ENCODE measurements around the gene PPP1R7.

DNA sequence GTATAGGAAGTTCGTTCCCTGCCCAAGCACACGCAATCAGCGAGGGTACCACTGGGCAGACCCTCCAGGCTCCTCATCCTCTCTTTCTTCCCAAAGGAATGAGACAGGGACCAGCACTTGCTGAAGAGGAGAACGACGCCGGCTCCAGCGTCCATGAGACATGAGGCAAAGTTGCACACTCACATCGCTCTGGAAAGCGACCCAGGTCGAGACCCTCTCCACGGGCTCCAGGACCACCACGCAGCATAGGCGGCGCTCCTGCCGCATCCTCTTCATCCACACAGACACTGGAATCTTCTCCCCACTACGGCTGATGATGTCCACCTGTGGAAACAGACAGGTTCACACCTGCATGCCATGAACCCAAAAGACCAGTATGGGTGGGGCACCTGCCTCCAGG lies 11.8 kb upstream of the PPP1R7 start:
- TF ChIP-seq CEBPB (IDR thresholded peaks at IDR 0.05): no peak
- TF ChIP-seq, protein P1, sequence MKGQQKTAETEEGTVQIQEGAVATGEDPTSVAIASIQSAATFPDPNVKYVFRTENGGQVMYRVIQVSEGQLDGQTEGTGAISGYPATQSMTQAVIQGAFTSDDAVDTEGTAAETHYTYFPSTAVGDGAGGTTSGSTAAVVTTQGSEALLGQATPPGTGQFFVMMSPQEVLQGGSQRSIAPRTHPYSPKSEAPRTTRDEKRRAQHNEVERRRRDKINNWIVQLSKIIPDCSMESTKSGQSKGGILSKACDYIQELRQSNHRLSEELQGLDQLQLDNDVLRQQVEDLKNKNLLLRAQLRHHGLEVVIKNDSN (IDR thresholded peaks at IDR 0.05): no peak
- no peak for TF ChIP-seq CREB1 (IDR thresholded peaks at IDR 0.05; ENCODE audit: low read depth)
- no peak for TF ChIP-seq FOXM1 (IDR thresholded peaks at IDR 0.05; ENCODE audit: borderline replicate concordance, low read depth)
- TF ChIP-seq, protein P2, sequence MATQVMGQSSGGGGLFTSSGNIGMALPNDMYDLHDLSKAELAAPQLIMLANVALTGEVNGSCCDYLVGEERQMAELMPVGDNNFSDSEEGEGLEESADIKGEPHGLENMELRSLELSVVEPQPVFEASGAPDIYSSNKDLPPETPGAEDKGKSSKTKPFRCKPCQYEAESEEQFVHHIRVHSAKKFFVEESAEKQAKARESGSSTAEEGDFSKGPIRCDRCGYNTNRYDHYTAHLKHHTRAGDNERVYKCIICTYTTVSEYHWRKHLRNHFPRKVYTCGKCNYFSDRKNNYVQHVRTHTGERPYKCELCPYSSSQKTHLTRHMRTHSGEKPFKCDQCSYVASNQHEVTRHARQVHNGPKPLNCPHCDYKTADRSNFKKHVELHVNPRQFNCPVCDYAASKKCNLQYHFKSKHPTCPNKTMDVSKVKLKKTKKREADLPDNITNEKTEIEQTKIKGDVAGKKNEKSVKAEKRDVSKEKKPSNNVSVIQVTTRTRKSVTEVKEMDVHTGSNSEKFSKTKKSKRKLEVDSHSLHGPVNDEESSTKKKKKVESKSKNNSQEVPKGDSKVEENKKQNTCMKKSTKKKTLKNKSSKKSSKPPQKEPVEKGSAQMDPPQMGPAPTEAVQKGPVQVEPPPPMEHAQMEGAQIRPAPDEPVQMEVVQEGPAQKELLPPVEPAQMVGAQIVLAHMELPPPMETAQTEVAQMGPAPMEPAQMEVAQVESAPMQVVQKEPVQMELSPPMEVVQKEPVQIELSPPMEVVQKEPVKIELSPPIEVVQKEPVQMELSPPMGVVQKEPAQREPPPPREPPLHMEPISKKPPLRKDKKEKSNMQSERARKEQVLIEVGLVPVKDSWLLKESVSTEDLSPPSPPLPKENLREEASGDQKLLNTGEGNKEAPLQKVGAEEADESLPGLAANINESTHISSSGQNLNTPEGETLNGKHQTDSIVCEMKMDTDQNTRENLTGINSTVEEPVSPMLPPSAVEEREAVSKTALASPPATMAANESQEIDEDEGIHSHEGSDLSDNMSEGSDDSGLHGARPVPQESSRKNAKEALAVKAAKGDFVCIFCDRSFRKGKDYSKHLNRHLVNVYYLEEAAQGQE (IDR thresholded peaks at IDR 0.05; ENCODE audit: low read depth): no peak

Measured in Ishikawa (cell line).